K562 (cell line): Measurements from ENCODE around the gene MAP3K12. TPM values are rescaled to one million over a fixed set of nuclear protein-coding genes. Genes with fewer than 3 reads are reported as not detected.
A peak's percentile ranks its signal among the peaks of the same experiment; 100 is the strongest.

Source experiments
- ATAC-seq: fragments of 200-7000 bp; cut with Tn5 transposase; 3 replicates; pipeline ENCODE4 v1.9.1; 2020; ENCODE audit warnings: moderate library complexity
- BruUV-seq: library from RNA; stranded (reverse); fragments of 400-500 nt; replicated peaks from 2 replicates; lab custom pipeline; 2021; lab: Mats Ljungman, UMichigan
- CTCF ChIA-PET: fragments of 300-600 bp; formaldehyde crosslinking; extraction: SDS; loops from one replicate; lab custom pipeline; 2021; ENCODE audit warnings: low intra/inter-chr PET ratio; lab: Yijun Ruan, JAX
- POLR2A ChIA-PET: fragments of 300-600, 350-650 bp; sonication (Branson Sonifier 250); formaldehyde crosslinking; extraction: SDS; loops from one replicate; lab custom pipeline; 2021; ENCODE audit warnings: antibody characterized with exemption, inconsistent platforms; lab: Yijun Ruan, JAX
- DNase-seq, 4 experiments: peaks; one replicate each; pipeline versions ENCODE4 v3.0.0 to v3.0.0-alpha.2; 2011 to 2018; ENCODE audit warnings: low spot score in 3 of 4, mixed read lengths in 3 of 4; ENCODE audit errors: extremely low read depth in 1 of 4
- FAIRE-seq: peaks from 2 replicates; lab custom pipeline; 2011; peaks lifted over from hg19 to GRCh38; lab: Jason Lieb, UNC
- H2AFZ ChIP-seq: 2 replicates; pipeline ENCODE4 v1.6.0; 2011; ENCODE audit warnings: low read depth, low read length, control low read depth, inconsistent platforms
- H3K27ac ChIP-seq: fragments of 200-600 bp; 3 replicates; pipeline ENCODE4 v1.8.0; 2011; ENCODE audit warnings: low read depth, mild to moderate bottlenecking, control low read depth, inconsistent platforms, low read length, moderate library complexity, mixed read lengths; ENCODE audit errors: extremely low read depth
- H3K27me3 ChIP-seq, 2 experiments: fragments of 300-600 bp in 1 of 2; 2 replicates in 1 of 2; 3 replicates in 1 of 2; pipeline versions ENCODE4 v1.6.0 to v1.8.0; 2011; ENCODE audit warnings: inconsistent platforms in 2 of 2, low read length in 2 of 2, mild to moderate bottlenecking in 1 of 2, mixed read lengths in 1 of 2, moderate library complexity in 1 of 2; ENCODE audit not compliant: control insufficient read depth in 2 of 2, insufficient read depth in 2 of 2
- H3K36me3 ChIP-seq: fragments of 300-600 bp; 3 replicates; pipeline ENCODE4 v1.8.0; 2011; ENCODE audit warnings: mild to moderate bottlenecking, low read length, inconsistent platforms; ENCODE audit not compliant: control insufficient read depth, insufficient read depth
- H3K4me1 ChIP-seq, 2 experiments: fragments of 200-600 bp in 1 of 2; replicated peaks in 1 of 2; 2 replicates in 1 of 2; 3 replicates in 1 of 2; pipeline versions ENCODE4 v1.5.1 to v1.8.0; 2011; ENCODE audit warnings: inconsistent platforms in 2 of 2, low read length in 2 of 2, mild to moderate bottlenecking in 1 of 2, mixed read lengths in 1 of 2, moderate library complexity in 1 of 2; ENCODE audit not compliant: control insufficient read depth in 2 of 2, insufficient read depth in 2 of 2
- H3K4me2 ChIP-seq: 2 replicates; pipeline ENCODE4 v1.6.1; 2011; ENCODE audit warnings: low read length, control low read depth, inconsistent platforms, mixed read lengths; ENCODE audit not compliant: insufficient read depth
- H3K4me3 ChIP-seq: fragments of 200-600 bp; sonication (generic), shearing (Covaris generic); 2 replicates; pipeline ENCODE4 v1.5.1; 2016; ENCODE audit warnings: control low read depth, inconsistent platforms
- H3K79me2 ChIP-seq: fragments of 200-600 bp; 3 replicates; pipeline ENCODE4 v1.8.0; 2011; ENCODE audit warnings: low read length, inconsistent platforms; ENCODE audit not compliant: control insufficient read depth, insufficient read depth
- H3K9ac ChIP-seq, 2 experiments: 2 replicates each; pipeline versions ENCODE4 v1.6.0 to v1.6.1; 2011; ENCODE audit warnings: low read depth in 2 of 2, low read length in 2 of 2, control low read depth in 1 of 2, inconsistent platforms in 1 of 2, mild to moderate bottlenecking in 1 of 2, mixed read lengths in 1 of 2; ENCODE audit not compliant: insufficient read depth in 1 of 2
- H3K9me1 ChIP-seq: one replicate; pipeline ENCODE4 v1.6.0; 2011; ENCODE audit warnings: inconsistent platforms, mild to moderate bottlenecking, low read length, moderate library complexity; ENCODE audit not compliant: control insufficient read depth, insufficient read depth
- H3K9me3 ChIP-seq: replicated peaks from 2 replicates; pipeline ENCODE4 v1.5.1; 2011; ENCODE audit warnings: low read depth, low read length, inconsistent platforms; ENCODE audit not compliant: control insufficient read depth, insufficient read depth
- H4K20me1 ChIP-seq: replicated peaks from 2 replicates; pipeline ENCODE4 v1.6.1; 2011; ENCODE audit warnings: low read length, inconsistent platforms, mixed read lengths; ENCODE audit not compliant: control insufficient read depth, insufficient read depth
- ETV1 ChIP-seq: fragments of 450-650 bp; conservative IDR thresholded peaks from 2 replicates; pipeline ENCODE4 v1.6.1; 2016; ENCODE audit warnings: missing genetic modification characterization, control low read depth, low read depth, missing compliant biosample characterization
- FOXP4 ChIP-seq: sonication (generic); formaldehyde crosslinking; IDR thresholded peaks from 2 replicates; pipeline ENCODE4 v1.8.0; 2022; ENCODE audit warnings: mild to moderate bottlenecking, missing genetic modification reagents, borderline replicate concordance
- GTF2E2 ChIP-seq: fragments of 200-800 bp; sonication (Bioruptor generic); IDR thresholded peaks from 2 replicates; pipeline ENCODE4 v1.6.1; 2016; ENCODE audit warnings: missing genetic modification characterization, missing compliant biosample characterization
- GTF3C2 ChIP-seq: IDR thresholded peaks from 3 replicates; pipeline ENCODE4 v1.6.1; 2011; ENCODE audit warnings: borderline replicate concordance, mild to moderate bottlenecking, moderate library complexity; ENCODE audit not compliant: insufficient read length; ENCODE audit errors: extremely low read depth
- HEY1 ChIP-seq: fragments of 250-450 bp; sonication (Bioruptor Pico); IDR thresholded peaks from 2 replicates; pipeline ENCODE4 v1.5.0; 2020; ENCODE audit warnings: mild to moderate bottlenecking, moderate library complexity, borderline replicate concordance
- KDM4B ChIP-seq, 2 experiments: fragments of 450-650 bp in 1 of 2; sonication (generic) in 1 of 2; IDR thresholded peaks; 2 replicates each; pipeline ENCODE4 v1.6.1; 2016 to 2017; ENCODE audit warnings: borderline replicate concordance in 2 of 2, antibody characterized with exemption in 1 of 2, low read depth in 1 of 2, mild to moderate bottlenecking in 1 of 2
- POLR3G ChIP-seq: IDR thresholded peaks from 2 replicates; pipeline ENCODE4 v1.6.1; 2011; ENCODE audit not compliant: insufficient read length, insufficient replicate concordance; ENCODE audit errors: extremely low read depth
- ZNF316 ChIP-seq: fragments of 450-650 bp; IDR thresholded peaks from 2 replicates; pipeline ENCODE4 v1.6.1; 2016
- WGBS: fragments of 100-300 bp; shearing (Covaris generic); methylation state at CpG from one replicate; pipeline ENCODE4 v1.1.6; 2016; ENCODE audit warnings: low coverage, mixed read lengths; ENCODE audit not compliant: insufficient coverage; ENCODE audit errors: missing lambda C conversion rate; 5-methylcytosine and 5-hydroxymethylcytosine counted together
- in situ Hi-C: fragments of 300-500 bp; cut with MboI; formaldehyde crosslinking; loops from 4 replicates; pipeline ENCODE4 v1.15.0; 2018; ENCODE audit warnings: inconsistent platforms, mixed read lengths
- intact Hi-C: fragments of 100-400 bp; cut with micrococcal nuclease; formaldehyde crosslinking; loops from 2 replicates; pipeline ENCODE4 v1.14.2; 2022
- polyA plus RNA-seq, 8 experiments: library from polyadenylated mRNA; depleted of rRNA in 4 of 8; stranded (reverse) in 5 of 8; unstranded in 3 of 8; fragments of >200 nt; fragmentation: Nextera tagmentation in 2 of 8; fragmentation: Illumina TruSeq in 1 of 8; extraction: Ambion mirVana in 2 of 8; extraction: Trizol in 1 of 8; gene quantifications; 2 replicates each; pipeline versions ENCODE4 v1.2.1 to v1.2.3, GENCODE V29; 2011 to 2014; ENCODE audit warnings: inconsistent platforms in 1 of 8, missing spikeins in 1 of 8
- total RNA-seq, 7 experiments: library from RNA; depleted of rRNA in 6 of 7; stranded (reverse); fragments of >200 nt in 6 of 7; fragmentation: Illumina TruSeq in 2 of 7; extraction: Trizol in 2 of 7; gene quantifications; 2 replicates each; pipeline versions ENCODE4 v1.2.1 to v1.2.3, GENCODE V29; 2011 to 2021; ENCODE audit warnings: low replicate concordance in 1 of 7
- TF ChIP-seq, protein P1 (sequence below): IDR thresholded peaks from 2 replicates; pipeline ENCODE4 v1.6.1; 2011; ENCODE audit warnings: borderline replicate concordance, low read depth, mild to moderate bottlenecking, moderate library complexity, low read length; ENCODE audit not compliant: insufficient read depth, poor library complexity, severe bottlenecking
- TF ChIP-seq, protein P2 (sequence below): sonication (generic); formaldehyde crosslinking; IDR thresholded peaks from 2 replicates; pipeline ENCODE4 v1.8.0; 2022; ENCODE audit warnings: missing genetic modification reagents, mild to moderate bottlenecking, borderline replicate concordance

MAP3K12 gene
- total and polyA plus RNA-seq, 9 of the 15 experiments (the other 6 are each of a cell fraction or from before 2014, with no cell fraction given): 0.10 to 2.4 (median 1.6) TPM

- Histone ChIP-seq H3K27ac (peak overlapping the region; percentile 56), H3K4me1 (peaks cover 34 to 44% of the 10 kb centered on the region in 2 experiments; a peak in 4 of 5 replicates), H3K79me2 (no peaks in the 10 kb centered on the region), H3K9ac (peak overlapping the region; percentile 62 to 94), H3K4me3 (peak overlapping the region; percentile 47), H2AFZ (peak overlapping the region; percentile 84), H3K4me2 (peak overlapping the region; percentile 96), H3K9me3 (no peaks in the 10 kb centered on the region), H3K36me3 (no peaks in the 10 kb centered on the region), H3K9me1 (no peaks in the 10 kb centered on the region), H4K20me1 (no peaks in the 10 kb centered on the region), H3K27me3 (no peaks in the 10 kb centered on the region)
- in situ Hi-C loops (no loop called here), intact Hi-C loops (no loop called here)
- ATAC-seq: peak; percentile 39
- FAIRE-seq: peak; percentile 65
- TSS peak; percentile 88 for BruUV-seq
- ChIA-PET POLR2A (interaction anchor here (0.7 to 2.4 kb wide), 11 partner anchors 10 to 787 kb away, joined by 3 to 12 read pairs (median 4); partner anchors contain the start of gene HNRNPA1), CTCF (no interaction called here)
- 3% methylated on average over 11 of the region's 11 CpGs for WGBS
- DNase-seq: peak in 3 of 4 experiments; percentile 43 to 74 (median 45)
- TF ChIP-seq FOXP4 (CRISPR knock-in tag): no peak
- TF ChIP-seq, protein P1, sequence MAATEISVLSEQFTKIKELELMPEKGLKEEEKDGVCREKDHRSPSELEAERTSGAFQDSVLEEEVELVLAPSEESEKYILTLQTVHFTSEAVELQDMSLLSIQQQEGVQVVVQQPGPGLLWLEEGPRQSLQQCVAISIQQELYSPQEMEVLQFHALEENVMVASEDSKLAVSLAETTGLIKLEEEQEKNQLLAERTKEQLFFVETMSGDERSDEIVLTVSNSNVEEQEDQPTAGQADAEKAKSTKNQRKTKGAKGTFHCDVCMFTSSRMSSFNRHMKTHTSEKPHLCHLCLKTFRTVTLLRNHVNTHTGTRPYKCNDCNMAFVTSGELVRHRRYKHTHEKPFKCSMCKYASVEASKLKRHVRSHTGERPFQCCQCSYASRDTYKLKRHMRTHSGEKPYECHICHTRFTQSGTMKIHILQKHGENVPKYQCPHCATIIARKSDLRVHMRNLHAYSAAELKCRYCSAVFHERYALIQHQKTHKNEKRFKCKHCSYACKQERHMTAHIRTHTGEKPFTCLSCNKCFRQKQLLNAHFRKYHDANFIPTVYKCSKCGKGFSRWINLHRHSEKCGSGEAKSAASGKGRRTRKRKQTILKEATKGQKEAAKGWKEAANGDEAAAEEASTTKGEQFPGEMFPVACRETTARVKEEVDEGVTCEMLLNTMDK: no peak
- no peak for TF ChIP-seq POLR3G
- no peak for TF ChIP-seq ETV1
- no peak for TF ChIP-seq GTF3C2
- no peak for TF ChIP-seq KDM4B (IDR thresholded peaks at IDR 0.05; ENCODE audit: borderline replicate concordance in 2 of 2, low read depth in 1 of 2)
- 0 out of 2 replicates have a peak, but pooled peaks have one; percentile 7 for TF ChIP-seq GTF2E2 (tag)
- no peak for TF ChIP-seq HEY1
- TF ChIP-seq, protein P2, sequence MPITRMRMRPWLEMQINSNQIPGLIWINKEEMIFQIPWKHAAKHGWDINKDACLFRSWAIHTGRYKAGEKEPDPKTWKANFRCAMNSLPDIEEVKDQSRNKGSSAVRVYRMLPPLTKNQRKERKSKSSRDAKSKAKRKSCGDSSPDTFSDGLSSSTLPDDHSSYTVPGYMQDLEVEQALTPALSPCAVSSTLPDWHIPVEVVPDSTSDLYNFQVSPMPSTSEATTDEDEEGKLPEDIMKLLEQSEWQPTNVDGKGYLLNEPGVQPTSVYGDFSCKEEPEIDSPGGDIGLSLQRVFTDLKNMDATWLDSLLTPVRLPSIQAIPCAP (CRISPR knock-in tag): no peak
- TF ChIP-seq ZNF316: no peak
Measured at GRCh38 chr12:53493610-53494391, 5.5 kb downstream of the MAP3K12 start.
